Lower leg skin (tissue), 3 donors: Measurements from ENCODE around the gene LMTK2.

Experiments used
- POLR2A ChIP-seq, 2 donors: fragments of 450-650 bp; IDR thresholded peaks; one replicate each; pipeline ENCODE4 v1.6.1; 2016 to 2017; ENCODE audit warnings: antibody characterized with exemption in 2 of 2, mild to moderate bottlenecking in 1 of 2, moderate library complexity in 1 of 2
- TF ChIP-seq, protein P1 (sequence below), 3 donors: fragments of 450-650 bp; IDR thresholded peaks; one replicate each; pipeline ENCODE4 v1.5.1; 2016; ENCODE audit warnings: antibody characterized with exemption in 3 of 3, mild to moderate bottlenecking in 3 of 3, moderate library complexity in 2 of 3

- TF ChIP-seq, protein P1, sequence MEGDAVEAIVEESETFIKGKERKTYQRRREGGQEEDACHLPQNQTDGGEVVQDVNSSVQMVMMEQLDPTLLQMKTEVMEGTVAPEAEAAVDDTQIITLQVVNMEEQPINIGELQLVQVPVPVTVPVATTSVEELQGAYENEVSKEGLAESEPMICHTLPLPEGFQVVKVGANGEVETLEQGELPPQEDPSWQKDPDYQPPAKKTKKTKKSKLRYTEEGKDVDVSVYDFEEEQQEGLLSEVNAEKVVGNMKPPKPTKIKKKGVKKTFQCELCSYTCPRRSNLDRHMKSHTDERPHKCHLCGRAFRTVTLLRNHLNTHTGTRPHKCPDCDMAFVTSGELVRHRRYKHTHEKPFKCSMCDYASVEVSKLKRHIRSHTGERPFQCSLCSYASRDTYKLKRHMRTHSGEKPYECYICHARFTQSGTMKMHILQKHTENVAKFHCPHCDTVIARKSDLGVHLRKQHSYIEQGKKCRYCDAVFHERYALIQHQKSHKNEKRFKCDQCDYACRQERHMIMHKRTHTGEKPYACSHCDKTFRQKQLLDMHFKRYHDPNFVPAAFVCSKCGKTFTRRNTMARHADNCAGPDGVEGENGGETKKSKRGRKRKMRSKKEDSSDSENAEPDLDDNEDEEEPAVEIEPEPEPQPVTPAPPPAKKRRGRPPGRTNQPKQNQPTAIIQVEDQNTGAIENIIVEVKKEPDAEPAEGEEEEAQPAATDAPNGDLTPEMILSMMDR (IDR thresholded peaks at IDR 0.05) = no peak
- TF ChIP-seq POLR2A (IDR thresholded peaks at IDR 0.05) = no peak
Observed at GRCh38 chr7:98120559-98120958, 13.9 kb downstream of the LMTK2 start.
